IMR-90 (cell line): ENCODE data around the gene TRAF7. TPM values are rescaled to one million over a fixed set of nuclear protein-coding genes. Genes with fewer than 3 reads are reported as not detected.

Source experiments
- ATAC-seq: fragments of 200-7000 bp; cut with Tn5 transposase; 2 replicates; pipeline ENCODE4 v1.9.1; 2020; ENCODE audit warnings: low read depth, mild to moderate bottlenecking, moderate library complexity
- BruUV-seq: library from RNA; stranded (reverse); fragments of 400-500 nt; replicated peaks from 2 replicates; lab custom pipeline; 2021; lab: Mats Ljungman, UMichigan
- CTCF ChIA-PET: fragments of 300-600 bp; formaldehyde crosslinking; extraction: SDS; loops from one replicate; lab custom pipeline; 2021; ENCODE audit warnings: antibody characterized with exemption; lab: Yijun Ruan, JAX
- POLR2A ChIA-PET: fragments of 300-600 bp; sonication (Branson Sonifier 250); formaldehyde crosslinking; loops from one replicate; lab custom pipeline; 2022; ENCODE audit warnings: antibody characterized with exemption; ENCODE audit not compliant: unreplicated experiment; lab: Charles Lee
- DNase-seq: peaks from one replicate; pipeline ENCODE4 v3.0.0; 2013
- H2AFZ ChIP-seq: replicated peaks from 2 replicates; pipeline ENCODE3; 2013; ENCODE audit warnings: low read length, mild to moderate bottlenecking; ENCODE audit not compliant: poor library complexity
- H2AK5ac ChIP-seq: 2 replicates; pipeline ENCODE4 v1.6.1; 2013; ENCODE audit warnings: low read depth, low read length, inconsistent platforms
- H2AK9ac ChIP-seq: replicated peaks from 2 replicates; pipeline ENCODE3; 2013; ENCODE audit warnings: mild to moderate bottlenecking, low read depth, low read length, moderate library complexity; ENCODE audit not compliant: poor library complexity
- H2BK120ac ChIP-seq: 2 replicates; pipeline ENCODE4 v1.6.1; 2013; ENCODE audit warnings: low read depth, low read length, inconsistent platforms
- H2BK15ac ChIP-seq: 3 replicates; pipeline ENCODE4 v1.6.1; 2013; ENCODE audit warnings: low read depth, low read length, inconsistent platforms
- H2BK20ac ChIP-seq: 2 replicates; pipeline ENCODE4 v1.6.1; 2013; ENCODE audit warnings: low read depth, mild to moderate bottlenecking, inconsistent platforms, low read length, moderate library complexity
- H2BK5ac ChIP-seq: 2 replicates; pipeline ENCODE4 v1.6.1; 2013; ENCODE audit warnings: mild to moderate bottlenecking, low read depth, low read length, inconsistent platforms; ENCODE audit not compliant: poor library complexity, severe bottlenecking
- H3K14ac ChIP-seq: replicated peaks from 2 replicates; pipeline ENCODE4 v1.6.1; 2013; ENCODE audit warnings: low read depth, low read length, inconsistent platforms
- H3K18ac ChIP-seq: 2 replicates; pipeline ENCODE4 v1.6.1; 2013; ENCODE audit warnings: low read depth, low read length, control low read depth
- H3K23ac ChIP-seq: 2 replicates; pipeline ENCODE4 v1.6.1; 2013; ENCODE audit warnings: low read depth, low read length, inconsistent platforms
- H3K27ac ChIP-seq: 2 replicates; pipeline ENCODE4 v1.5.1; 2013; ENCODE audit warnings: mild to moderate bottlenecking, control low read depth, low read length; ENCODE audit not compliant: insufficient read depth
- H3K27me3 ChIP-seq: 2 replicates; pipeline ENCODE4 v1.6.1; 2013; ENCODE audit warnings: low read length; ENCODE audit not compliant: control insufficient read depth, insufficient read depth
- H3K36me3 ChIP-seq: 2 replicates; pipeline ENCODE4 v1.6.1; 2013; ENCODE audit warnings: low read length, mixed read lengths; ENCODE audit not compliant: control insufficient read depth, insufficient read depth
- H3K4ac ChIP-seq: 2 replicates; pipeline ENCODE4 v1.6.1; 2013; ENCODE audit warnings: low read depth, low read length, inconsistent platforms
- H3K4me1 ChIP-seq: 2 replicates; pipeline ENCODE4 v1.6.1; 2013; ENCODE audit warnings: low read length, mixed read lengths; ENCODE audit not compliant: control insufficient read depth, insufficient read depth
- H3K4me2 ChIP-seq: 2 replicates; pipeline ENCODE4 v1.6.1; 2013; ENCODE audit warnings: low read depth, mild to moderate bottlenecking, control low read depth, low read length, moderate library complexity
- H3K4me3 ChIP-seq: 2 replicates; pipeline ENCODE4 v1.5.1; 2013; ENCODE audit warnings: low read depth, mild to moderate bottlenecking, control low read depth, low read length, moderate library complexity; ENCODE audit not compliant: insufficient read depth
- H3K56ac ChIP-seq: 2 replicates; pipeline ENCODE4 v1.6.1; 2013; ENCODE audit warnings: low read length, inconsistent platforms; ENCODE audit not compliant: insufficient read depth; ENCODE audit errors: extremely low read depth
- H3K79me1 ChIP-seq, 2 experiments: 2 replicates each; pipeline ENCODE4 v1.6.1; 2013; ENCODE audit warnings: low read length in 2 of 2, inconsistent platforms in 1 of 2, low read depth in 1 of 2
- H3K9ac ChIP-seq: 2 replicates; pipeline ENCODE4 v1.6.1; 2013; ENCODE audit warnings: low read depth, low read length, control low read depth
- H3K9me1 ChIP-seq: 2 replicates; pipeline ENCODE4 v1.6.1; 2013; ENCODE audit warnings: low read length, inconsistent platforms; ENCODE audit not compliant: insufficient read depth
- H3K9me3 ChIP-seq: 2 replicates; pipeline ENCODE4 v1.6.1; 2013; ENCODE audit warnings: low read length; ENCODE audit not compliant: control insufficient read depth, insufficient read depth
- H4K20me1 ChIP-seq: 2 replicates; pipeline ENCODE4 v1.6.1; 2013; ENCODE audit warnings: low read length, inconsistent platforms; ENCODE audit not compliant: insufficient read depth
- H4K5ac ChIP-seq: 2 replicates; pipeline ENCODE4 v1.6.1; 2013; ENCODE audit warnings: mild to moderate bottlenecking, low read depth, low read length, control low read depth
- H4K8ac ChIP-seq, 2 experiments: 2 replicates each; pipeline ENCODE4 v1.6.1; 2013; ENCODE audit warnings: low read depth in 2 of 2, low read length in 2 of 2, control low read depth in 1 of 2, inconsistent platforms in 1 of 2
- H4K91ac ChIP-seq: 2 replicates; pipeline ENCODE4 v1.6.1; 2013; ENCODE audit warnings: low read depth, low read length, inconsistent platforms; ENCODE audit not compliant: insufficient read depth
- CEBPB ChIP-seq: IDR thresholded peaks from 2 replicates; pipeline ENCODE4 v1.6.1; 2012; ENCODE audit warnings: low read depth, low read length, improper control_type of control experiment
- ELK1 ChIP-seq: fragments of 150-350 bp; IDR thresholded peaks from 2 replicates; pipeline ENCODE4 v1.6.1; 2016; ENCODE audit warnings: low read depth, mild to moderate bottlenecking, low read length, moderate library complexity, borderline replicate concordance
- MAZ ChIP-seq: IDR thresholded peaks from 2 replicates; pipeline ENCODE4 v1.6.1; 2012; ENCODE audit warnings: low read depth, mild to moderate bottlenecking, low read length, improper control_type of control experiment, moderate library complexity, borderline replicate concordance
- MXI1 ChIP-seq: IDR thresholded peaks from 2 replicates; pipeline ENCODE4 v1.6.1; 2012; ENCODE audit warnings: low read depth, mild to moderate bottlenecking, low read length, moderate library complexity, borderline replicate concordance
- SMC3 ChIP-seq: fragments of 150-350 bp; IDR thresholded peaks from 2 replicates; pipeline ENCODE4 v1.6.1; 2016; ENCODE audit warnings: low read depth, mild to moderate bottlenecking, antibody characterized with exemption, low read length, moderate library complexity
- WGBS, 2 experiments: methylation state at CpG; one replicate each; pipeline versions ENCODE4 v1.1.5 to v1.1.7; 2013; ENCODE audit warnings: missing lambda C conversion rate in 2 of 2; ENCODE audit not compliant: insufficient read length in 1 of 2; ENCODE audit errors: extremely low coverage in 2 of 2; 5-methylcytosine and 5-hydroxymethylcytosine counted together
- dilution Hi-C: fragments of 300-500 bp; cut with HindIII; formaldehyde crosslinking; loops from one replicate; pipeline ENCODE4 v1.14.3; 2018; ENCODE audit warnings: low sequenced_read_pairs; ENCODE audit not compliant: unreplicated experiment
- in situ Hi-C: fragments of 300-500 bp; cut with MboI; formaldehyde crosslinking; loops from 3 replicates; pipeline ENCODE4 v1.14.3; 2019; ENCODE audit warnings: low sequenced_read_pairs, inconsistent platforms, mixed read lengths
- intact Hi-C: fragments of 100-400 bp; cut with micrococcal nuclease; formaldehyde crosslinking; loops from 2 replicates; pipeline ENCODE4 v1.10.0; 2022
- polyA plus RNA-seq, 3 experiments: library from polyadenylated mRNA; depleted of rRNA; stranded (reverse); fragments of >200 nt; gene quantifications; 2 replicates each; pipeline ENCODE4 v1.2.3, GENCODE V29; 2012; ENCODE audit warnings: low replicate concordance in 1 of 3
- total RNA-seq: library from RNA; depleted of rRNA; stranded (reverse); fragments of >200 nt; gene quantifications from 2 replicates; pipeline ENCODE4 v1.2.3, GENCODE V29; 2012

TRAF7 gene
- total and polyA plus RNA-seq, 2 of the 4 experiments (the other 2 are of a cell fraction): 29.6 to 52.6 TPM

DNA sequence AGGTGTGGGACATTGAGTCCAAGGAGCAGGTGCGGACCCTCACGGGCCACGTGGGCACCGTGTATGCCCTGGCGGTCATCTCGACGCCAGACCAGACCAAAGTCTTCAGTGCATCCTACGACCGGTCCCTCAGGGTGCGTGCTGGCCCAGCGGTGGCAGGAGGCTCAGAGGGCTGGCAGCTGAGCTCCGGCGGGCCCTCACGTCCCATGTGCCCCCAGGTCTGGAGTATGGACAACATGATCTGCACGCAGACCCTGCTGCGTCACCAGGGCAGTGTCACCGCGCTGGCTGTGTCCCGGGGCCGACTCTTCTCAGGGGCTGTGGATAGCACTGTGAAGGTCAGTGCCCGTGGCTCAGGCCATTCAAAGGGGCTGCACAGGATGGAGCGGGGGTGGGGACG is 20.5 kb downstream of the TRAF7 start:
- Histone ChIP-seq H3K14ac (no peak overlapping the region), H3K9me3 (no peaks in the 10 kb centered on the region), H2BK5ac (no peak overlapping the region), H3K9me1 (no peaks in the 10 kb centered on the region), H3K18ac (no peak overlapping the region), H4K20me1 (no peaks in the 10 kb centered on the region; the same call in 1 of the 2 replicates), H3K4me2 (no peak overlapping the region), H2BK15ac (no peak overlapping the region), H2AFZ (no peak overlapping the region), H3K4ac (no peak overlapping the region), H3K79me1 (no peaks in the 10 kb centered on the region), H2AK9ac (peak overlapping the region; percentile 65), H2BK120ac (no peak overlapping the region), H2BK20ac (no peak overlapping the region), H2AK5ac (no peak overlapping the region), H4K8ac (no peak overlapping the region), H3K9ac (no peak overlapping the region), H3K56ac (no peak overlapping the region), H3K27ac (no peak overlapping the region), H3K36me3 (peaks cover 52% of the 10 kb centered on the region), H4K5ac (no peak overlapping the region), H3K4me3 (no peak overlapping the region), H3K27me3 (no peaks in the 10 kb centered on the region), H4K91ac (no peak overlapping the region), H3K23ac (no peak overlapping the region), H3K4me1 (no peaks in the 10 kb centered on the region)
- ChIA-PET CTCF (no interaction called here), POLR2A (no interaction called here)
- in situ Hi-C loops: no loop called here
- DNase-seq: no peak
- no TSS peak for BruUV-seq
- 99% methylated on average over 14 of the region's 23 CpGs; no CpG with 5 or more reads in 1 of the 2 experiments for WGBS, 2 experiments
- TF ChIP-seq SMC3 (no peak), ELK1 (no peak), CEBPB (no peak), MAZ (no peak), MXI1 (no peak)
- no peak for ATAC-seq
- dilution Hi-C loops: no loop called here
- intact Hi-C loops: no loop called here
